ENCODE measurements around the gene COL28A1.
"Not testable (repeated sequence)": the region's sequence is repeated elsewhere in the genome, so short reads cannot be mapped to it uniquely, and the experiment has no call there.

Gene COL28A1

DNA sequence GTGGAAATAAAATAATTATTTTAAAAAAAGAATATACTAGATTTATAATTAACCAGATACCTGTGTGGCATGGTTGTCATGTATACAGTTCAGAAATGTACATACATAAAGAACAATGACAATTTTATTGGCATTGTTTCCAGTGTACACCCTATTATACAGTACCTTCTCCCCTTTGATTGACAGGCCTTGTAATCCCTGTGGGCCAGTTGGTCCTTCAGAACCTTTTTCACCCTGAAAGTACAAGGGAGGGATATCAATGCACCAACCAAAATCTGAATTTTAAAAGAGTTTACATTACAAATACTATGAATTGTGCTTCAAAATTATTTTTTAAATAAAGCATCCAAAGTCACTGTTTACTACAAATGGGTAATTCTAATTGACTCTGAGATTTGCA, 61.2 kb downstream of the COL28A1 start:
- DNase-seq (ENCODE audit: low read depth in 2 of 2): no peak

DNA sequence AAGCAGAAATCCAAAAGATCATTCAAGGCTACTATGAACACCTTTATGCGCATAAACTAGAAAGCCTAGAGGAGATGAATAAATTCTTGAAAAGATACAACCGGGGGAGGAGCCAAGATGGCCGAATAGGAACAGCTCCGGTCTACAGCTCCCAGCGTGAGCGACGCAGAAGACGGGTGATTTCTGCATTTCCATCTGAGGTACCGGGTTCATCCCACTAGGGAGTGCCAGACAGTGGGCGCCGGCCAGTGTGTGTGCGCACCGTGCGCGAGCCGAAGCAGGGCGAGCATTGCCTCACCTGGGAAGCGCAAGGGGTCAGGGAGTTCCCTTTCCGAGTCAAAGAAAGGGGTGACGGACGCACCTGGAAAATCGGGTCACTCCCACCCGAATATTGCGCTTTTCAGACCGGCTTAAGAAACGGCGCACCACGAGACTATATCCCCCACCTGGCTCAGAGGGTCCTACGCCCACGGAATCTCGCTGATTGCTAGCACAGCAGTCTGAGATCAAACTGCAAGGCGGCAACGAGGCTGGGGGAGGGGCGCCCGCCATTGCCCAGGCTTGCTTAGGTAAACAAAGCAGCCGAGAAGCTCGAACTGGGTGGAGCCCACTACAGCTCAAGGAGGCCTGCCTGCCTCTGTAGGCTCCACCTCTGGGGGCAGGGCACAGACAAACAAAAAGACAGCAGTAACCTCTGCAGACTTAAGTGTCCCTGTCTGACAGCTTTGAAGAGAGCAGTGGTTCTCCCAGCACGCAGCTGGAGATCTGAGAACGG, 70.5 kb downstream of the COL28A1 start:
- DNase-seq (ENCODE audit: low read depth in 2 of 2): not testable (repeated sequence)

DNA sequence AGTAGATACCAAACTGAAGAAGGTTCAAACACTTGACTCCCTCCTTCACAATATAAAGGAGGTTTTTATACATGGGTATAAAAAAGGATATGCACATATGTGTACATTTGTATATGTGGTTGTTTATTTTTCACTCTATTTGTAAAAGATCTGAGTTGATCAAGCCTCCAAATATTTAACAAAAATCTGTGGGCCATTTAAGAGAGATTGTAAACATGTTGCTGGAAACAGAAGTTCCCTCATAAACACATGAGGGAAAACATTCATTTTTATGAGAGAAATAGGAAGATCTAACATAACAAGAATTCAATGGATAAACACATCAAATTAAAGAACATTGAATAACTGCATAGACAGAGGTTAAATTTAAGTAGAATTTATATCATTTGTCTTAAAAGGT, 81.7 kb downstream of the COL28A1 start:
- DNase-seq (ENCODE audit: low read depth in 2 of 2): no peak

DNA sequence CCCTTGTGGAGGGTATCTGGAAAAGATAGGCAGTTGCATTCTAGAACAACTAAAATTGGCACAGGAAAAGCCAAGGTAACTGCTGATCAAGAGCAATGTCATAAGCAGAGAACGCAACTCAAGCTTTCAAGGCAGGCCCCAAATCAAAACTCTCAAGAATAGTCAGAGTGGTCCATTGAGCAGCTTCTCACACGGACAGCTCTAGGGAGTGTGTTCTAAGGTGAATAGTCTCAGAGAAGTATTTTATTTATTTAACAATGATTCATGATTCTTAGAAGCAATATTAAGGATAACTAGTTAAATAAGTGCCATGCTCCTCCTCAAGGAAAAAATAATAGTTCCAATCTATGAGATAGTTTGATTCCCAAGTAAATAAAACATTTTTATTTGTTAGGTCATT, 83.0 kb downstream of the COL28A1 start:
- DNase-seq (ENCODE audit: low read depth in 2 of 2): no peak

DNA sequence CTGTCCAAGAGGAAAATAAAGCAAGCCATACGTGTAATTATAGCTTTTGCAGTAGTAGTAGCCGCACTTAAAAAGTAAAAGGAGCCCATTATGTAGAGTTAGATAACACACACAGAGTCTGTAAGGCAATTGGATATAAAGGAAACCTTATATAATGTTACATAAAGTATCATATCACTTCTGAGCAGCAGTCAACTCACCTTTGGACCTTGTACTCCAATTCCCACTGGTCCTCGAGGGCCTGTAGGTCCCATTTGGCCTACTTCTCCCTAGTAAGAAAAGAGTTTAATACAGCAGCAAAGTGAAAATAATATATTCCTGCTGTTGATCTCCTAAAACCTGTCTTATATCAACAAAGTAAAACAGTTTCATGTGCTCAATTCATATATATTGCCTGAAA, 83.6 kb downstream of the COL28A1 start:
- DNase-seq (ENCODE audit: low read depth in 2 of 2): no peak

DNA sequence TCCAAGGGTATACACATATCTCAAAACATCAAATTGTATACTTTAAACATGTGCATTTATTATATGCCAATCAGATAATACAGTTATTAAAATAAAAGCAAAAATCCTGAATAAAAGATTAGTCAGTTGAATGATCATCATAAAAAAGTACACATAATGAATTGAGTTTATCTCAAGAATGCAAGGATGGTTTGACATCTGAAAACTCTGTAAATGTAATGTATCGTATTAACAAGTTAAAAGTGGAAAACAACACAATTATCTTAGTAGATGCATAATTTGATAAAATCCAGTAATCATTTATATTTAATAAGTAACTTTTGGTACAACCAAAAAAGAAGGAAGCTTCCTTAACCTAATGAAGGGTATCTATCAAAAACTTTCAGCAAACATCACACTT, 86.6 kb downstream of the COL28A1 start:
- no peak for DNase-seq (ENCODE audit: low read depth in 2 of 2)

DNA sequence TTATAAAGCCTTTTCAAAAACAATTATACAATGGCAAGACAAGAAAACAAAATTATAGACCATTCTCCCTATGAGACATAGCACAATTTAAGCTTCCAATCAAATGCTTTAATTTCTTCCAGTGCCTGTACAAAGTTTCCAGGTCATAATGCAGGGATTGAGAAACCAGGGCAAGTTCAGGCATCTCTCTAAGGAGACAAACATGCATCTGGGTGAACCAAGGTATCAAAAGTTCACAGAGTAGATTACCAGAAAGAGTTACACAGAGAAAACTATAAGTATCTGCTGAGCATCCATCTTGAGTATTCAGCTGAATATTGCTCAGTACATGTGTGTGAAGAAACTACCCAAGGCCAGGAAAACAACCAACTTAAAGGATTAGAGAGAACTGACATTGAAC, 89.1 kb downstream of the COL28A1 start:
- DNase-seq (ENCODE audit: low read depth in 2 of 2): no peak

DNA sequence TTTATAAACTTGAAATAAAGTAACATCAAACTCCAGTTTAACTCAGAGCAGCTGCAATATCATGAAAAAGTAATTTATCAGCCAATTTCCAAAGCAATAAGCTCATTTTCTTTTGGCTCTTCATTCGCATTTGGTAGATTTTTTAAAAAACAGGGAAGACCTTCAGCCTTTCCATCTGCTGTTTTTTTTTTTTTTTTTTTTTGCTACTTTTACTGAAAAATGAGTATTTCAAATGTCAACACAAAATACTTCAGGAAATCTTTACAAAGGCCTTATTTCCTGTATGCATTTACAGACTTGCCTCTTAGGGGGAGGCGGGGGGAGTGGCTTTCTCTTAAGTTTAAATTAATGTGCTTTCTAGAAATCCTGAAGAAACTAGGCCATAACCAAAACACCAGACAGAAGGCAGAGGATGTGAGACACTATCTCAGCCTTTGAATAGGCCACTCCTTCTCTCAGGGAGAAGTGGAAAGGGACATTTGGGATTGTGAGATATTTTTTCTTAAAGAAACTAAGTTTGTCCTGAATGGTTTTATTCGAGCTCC, 91.8 kb downstream of the COL28A1 start:
- no peak for DNase-seq (ENCODE audit: low read depth in 2 of 2)

DNA sequence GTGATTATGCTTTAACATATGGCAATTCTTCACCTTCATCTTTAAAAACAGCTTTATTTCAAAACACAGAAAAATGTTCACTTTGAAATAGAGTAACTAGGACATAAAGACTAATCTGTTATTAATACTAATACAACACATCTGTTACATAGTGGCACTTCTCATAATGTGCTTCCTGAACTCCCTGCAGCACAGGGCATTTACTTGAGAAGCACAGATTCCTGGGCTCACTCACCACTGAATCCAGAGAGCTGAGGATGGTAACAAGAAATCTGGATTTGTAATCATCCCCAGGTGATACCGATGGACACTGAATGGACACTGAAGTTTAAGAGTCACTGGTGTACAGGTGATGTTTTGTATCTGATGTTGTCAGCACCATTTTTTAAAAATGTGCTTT, 96.1 kb downstream of the COL28A1 start:
- DNase-seq (ENCODE audit: low read depth in 2 of 2): no peak

DNA sequence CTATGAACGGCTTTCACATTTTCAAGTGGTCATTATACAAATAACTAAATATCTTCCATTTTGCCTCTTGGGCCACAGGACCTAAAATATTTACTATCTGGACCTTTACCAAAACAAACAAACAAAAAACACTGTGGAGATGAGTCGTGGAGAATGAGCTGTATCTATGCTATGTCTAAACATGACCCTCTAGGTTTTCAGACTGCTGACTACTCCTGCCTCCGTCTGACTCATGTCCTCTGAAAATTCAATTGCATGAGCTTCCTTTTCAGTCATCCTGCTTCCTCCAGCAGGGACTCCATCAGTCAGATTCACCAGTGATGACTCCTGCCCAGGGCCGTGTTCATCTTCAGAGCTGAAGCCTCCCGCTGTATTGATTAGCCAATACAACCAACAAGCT, 96.8 kb downstream of the COL28A1 start:
- no peak for DNase-seq (ENCODE audit: low read depth in 2 of 2)

DNA sequence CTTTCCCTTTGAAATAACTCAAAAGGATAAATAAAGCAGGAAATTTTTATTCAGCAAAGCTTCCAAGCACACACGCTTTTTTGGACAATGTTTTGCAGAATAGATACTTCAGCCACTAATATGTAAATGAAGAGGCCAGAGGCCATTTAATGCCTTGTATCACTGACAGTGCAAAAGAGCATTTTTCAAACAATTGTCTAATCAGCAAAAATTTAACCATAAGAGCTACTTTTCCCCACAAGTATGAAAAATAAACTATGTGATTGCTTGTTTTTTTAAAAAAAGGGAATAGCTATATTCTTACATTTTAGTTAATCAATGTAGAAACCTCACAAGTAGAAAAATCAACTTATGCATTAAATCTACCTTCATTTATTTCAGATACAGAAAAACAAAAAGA, 99.7 kb downstream of the COL28A1 start:
- DNase-seq (ENCODE audit: low read depth in 2 of 2): no peak

DNA sequence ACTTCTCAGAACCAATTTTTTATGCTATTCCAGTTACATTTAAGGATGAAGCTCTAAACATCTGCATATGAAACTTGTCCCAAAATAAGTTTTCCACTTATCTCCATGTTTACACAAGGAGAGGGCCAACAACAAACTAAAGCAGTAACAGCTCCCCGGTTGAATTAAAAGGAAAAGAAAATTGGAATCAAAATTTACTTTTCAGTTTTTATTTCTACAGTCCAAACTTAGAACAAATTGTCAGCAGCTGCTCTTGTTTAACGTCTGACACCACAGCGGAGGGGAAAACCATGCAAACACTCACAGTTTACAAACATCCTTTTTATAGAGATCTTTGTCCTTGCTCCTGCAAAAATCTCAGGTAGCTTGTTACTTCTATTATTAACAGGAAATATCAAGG, 101.3 kb downstream of the COL28A1 start:
- no peak for DNase-seq (ENCODE audit: low read depth in 2 of 2)

DNA sequence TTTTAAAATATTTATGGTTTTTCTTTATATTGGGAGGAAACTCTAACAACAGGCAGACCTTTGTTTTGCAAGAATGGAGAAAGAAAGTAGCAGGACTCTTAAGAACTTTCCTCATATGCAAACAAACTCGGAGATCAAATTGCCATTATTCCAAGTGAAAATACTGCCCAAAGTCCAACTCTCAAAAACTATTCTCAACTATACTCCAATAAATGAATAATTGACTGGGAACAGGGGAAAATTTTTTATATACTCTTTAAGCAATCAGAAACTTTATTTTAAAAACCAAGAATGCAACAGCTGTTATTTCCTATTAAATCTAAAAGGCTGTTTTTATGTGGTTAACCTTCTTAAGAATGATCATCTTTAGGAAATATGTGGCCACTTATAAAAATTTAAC, 101.9 kb downstream of the COL28A1 start:
- no peak for DNase-seq (ENCODE audit: low read depth in 2 of 2)

DNA sequence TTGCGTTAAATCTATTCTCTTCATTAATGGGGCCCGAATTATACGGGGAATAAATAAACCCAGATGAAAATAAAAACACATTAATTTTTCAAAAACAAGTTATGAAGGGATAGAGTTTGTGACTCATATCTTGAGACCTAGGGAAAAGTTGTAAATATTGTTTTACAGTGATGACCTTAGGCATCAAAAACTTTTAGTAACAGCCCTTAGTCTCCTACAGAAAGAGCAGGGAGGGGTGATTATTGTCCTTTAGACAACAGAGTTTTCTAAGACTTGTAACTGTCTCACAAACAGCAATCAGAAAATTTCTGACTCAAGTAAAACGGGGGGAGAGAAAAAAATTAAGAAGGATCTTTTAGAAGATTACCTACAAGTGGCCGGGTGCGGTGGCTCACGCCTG, 102.7 kb downstream of the COL28A1 start:
- no peak for DNase-seq (ENCODE audit: low read depth in 2 of 2)

DNA sequence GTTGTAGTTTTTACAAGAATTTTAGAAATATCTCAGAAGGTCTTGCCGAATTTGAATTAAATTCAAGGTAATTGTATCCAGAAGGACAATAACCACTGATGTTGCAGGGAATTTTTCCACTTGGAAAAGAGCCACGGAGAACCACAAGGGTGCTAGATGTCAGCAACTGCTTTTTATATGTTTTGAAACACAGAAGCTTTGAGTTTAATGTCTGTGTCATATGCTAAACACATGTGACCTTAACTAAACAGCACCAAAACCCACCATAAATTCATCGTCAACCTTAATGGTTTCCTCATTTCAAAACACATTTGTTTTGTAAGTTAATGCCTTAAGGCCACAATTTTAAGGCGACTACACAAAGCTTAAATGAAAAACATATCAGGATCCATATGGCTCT, 106.9 kb downstream of the COL28A1 start:
- no peak for DNase-seq (ENCODE audit: low read depth in 2 of 2)

DNA sequence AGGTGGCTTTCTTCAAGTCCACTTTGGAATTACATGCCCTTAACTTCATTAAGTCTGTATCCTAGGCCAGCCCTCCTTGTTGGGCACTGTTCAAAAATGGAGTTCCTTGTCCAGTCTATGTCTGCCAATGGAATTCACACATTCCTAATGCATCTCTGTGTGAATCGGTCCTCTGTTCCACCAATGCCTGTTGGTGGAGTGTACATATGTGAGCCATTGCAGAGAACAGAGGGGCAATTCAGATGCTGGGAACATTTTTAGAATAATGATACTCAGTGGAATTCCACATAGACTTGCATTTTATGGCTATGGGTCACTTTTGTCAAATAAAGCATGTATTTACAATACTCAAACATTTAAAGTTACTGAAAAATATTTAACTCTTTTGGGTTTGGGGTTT, 108.3 kb downstream of the COL28A1 start:
- DNase-seq (ENCODE audit: low read depth in 2 of 2): no peak

DNA sequence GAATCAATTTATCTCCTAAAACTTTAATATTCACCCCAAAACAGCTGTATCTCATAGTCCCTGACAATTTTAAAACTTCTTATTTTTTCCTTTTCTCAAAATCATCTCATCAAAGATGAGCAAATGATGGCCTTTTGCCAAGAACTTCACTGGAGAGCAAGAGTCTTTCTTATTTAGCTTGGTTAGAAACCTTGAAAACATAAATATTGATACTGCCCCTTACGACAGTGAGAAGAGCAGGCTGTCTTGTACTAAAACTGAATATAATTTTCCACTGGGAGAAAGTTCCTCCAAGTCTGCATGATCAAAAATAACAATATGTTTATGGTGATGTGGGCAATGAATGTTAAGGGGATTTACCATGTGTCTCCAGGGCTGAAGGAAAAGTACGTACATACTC, 109.0 kb downstream of the COL28A1 start:
- no peak for DNase-seq (ENCODE audit: low read depth in 2 of 2)

DNA sequence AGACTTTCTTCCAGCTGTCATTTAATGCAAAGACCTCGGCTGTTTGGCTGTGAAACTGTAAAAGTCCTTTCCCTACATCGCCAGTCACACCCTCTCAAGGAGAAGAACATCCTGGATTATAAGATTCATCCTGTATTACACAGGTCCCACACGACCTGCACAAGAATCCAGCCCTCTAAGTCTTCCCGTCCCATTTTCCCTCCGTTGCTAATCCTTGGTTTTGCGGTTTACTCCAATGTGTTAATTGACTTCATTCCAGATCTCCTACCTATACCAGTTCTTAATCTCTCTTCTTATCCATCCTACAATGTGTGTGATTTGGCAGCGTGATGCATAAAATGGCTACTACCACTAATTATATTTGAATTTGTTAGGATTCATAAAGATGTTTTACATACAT, 110.4 kb downstream of the COL28A1 start:
- DNase-seq (ENCODE audit: low read depth in 2 of 2): no peak

DNA sequence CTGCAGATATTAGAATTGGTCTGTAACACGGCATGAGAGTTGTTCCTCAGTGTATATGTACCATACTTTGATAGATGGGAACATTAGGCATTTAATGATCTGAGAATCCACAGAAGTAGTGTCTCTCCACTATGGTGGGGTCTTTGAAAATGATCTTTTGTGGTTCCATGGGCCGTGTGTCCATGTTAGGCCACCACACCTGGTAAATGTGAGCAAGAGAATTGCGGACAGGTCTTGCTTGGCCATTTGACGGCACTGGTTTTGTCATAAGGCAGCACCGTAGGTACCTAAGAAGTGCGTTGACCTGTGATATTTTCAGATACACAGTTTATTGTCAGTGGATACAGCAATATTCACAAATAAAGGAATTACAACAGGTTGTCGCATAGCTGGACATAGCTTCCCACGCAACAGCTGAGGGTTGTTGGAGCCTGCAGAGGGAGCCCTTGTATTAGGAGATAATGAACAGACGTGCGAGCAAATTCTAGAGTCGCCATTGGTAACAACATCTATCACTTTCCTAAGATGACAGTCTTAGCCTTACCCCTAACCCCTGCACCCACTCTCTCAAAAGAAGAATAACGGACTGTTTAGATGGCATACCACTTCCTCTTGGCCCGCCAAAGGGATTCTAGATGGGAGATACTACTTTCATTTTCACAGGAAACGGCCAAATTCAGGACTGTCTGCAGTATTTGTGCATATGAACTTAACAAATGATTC, 111.4 kb downstream of the COL28A1 start:
- DNase-seq (ENCODE audit: low read depth in 2 of 2): peak; percentile 2 to 13

DNA sequence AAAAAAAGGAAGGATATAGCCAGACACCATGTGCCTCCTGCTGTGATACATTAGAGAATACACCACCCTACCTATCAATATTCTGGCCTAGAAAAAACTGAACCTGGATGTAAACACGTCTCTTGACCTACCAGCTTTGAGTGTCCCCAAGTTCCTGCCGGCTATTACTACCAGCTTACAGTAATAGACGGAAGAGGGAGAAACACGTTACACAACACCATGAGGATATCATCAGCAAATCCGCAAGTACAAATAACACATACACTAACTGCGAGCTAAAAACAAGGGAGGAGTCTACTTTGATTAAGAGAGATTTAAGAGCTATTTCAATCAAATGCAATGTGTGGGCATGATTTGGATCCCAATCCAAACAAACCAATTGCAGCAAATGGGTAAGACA, 113.0 kb downstream of the COL28A1 start:
- DNase-seq (ENCODE audit: low read depth in 2 of 2): no peak

DNA sequence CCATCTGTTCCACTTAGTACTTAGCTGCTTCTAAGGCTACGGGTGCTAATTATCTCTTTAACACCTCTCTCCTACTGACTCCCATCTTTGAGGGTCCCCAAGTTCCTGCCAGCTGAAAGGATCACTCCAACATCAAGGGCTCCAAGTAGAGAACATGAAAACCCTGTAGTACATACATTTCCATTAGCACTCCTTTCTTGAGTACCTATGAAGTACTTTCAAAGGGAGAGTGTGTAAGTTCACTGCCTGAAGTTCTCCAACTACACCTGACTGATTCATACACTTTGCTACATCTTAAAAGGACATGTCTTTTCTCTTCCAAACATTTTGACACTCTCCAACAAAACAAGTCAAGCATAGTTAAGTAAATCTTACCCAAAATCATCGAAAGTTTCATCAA, 113.8 kb downstream of the COL28A1 start:
- no peak for DNase-seq (ENCODE audit: low read depth in 2 of 2)

DNA sequence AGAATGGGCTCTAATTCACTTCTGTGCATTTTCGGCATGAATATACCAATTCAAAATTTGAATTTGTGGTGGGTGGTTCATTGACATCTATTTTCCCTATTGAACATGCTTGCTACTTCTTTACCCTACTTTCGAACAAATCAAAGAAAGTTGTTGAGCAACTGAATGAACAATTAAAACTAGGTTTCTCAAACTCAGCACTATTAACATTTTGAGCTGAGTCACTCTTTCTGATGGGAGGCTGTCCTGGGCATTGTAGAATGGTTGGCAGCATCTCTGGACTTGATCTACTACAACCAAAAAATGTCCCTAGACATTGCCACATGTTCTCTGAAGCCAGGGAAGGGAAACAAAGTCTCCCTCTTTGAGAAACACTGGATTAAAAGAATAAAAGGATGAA, 116.7 kb downstream of the COL28A1 start:
- DNase-seq (ENCODE audit: low read depth in 2 of 2): no peak

DNA sequence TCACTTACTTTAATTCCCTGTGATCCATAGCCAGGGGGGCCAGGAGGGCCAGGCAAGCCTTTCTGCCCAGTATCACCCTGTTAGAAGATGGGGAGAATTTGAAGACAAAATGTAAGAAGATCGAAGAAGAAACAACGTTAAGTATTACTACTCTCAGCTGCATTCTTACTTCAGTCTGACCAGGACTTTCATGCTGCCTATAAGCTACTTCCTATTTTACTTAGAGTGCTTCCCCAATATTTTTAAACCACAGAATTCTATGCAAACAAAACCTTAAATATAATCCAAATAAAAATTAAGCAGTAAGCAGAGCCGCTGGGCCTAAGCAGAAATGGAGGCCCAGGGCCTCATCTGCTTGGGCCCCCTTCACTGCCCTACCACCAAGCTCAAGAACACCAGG, 117.8 kb downstream of the COL28A1 start:
- no peak for DNase-seq (ENCODE audit: low read depth in 2 of 2)

All from stimulated activated CD8-positive, alpha-beta memory T cell treated with anti-CD3 and anti-CD28 coated beads, Interleukin-2, amount 100 ng/mL, for 48 hours (primary cell).